Stomach (tissue), 9 donors: Measurements from ENCODE around the gene PRDX3. TPM values are rescaled to one million over a fixed set of nuclear protein-coding genes. Genes with fewer than 3 reads are reported as not detected.

Experiments used
- DNase-seq, 2 donors: peaks; one replicate each; pipeline versions ENCODE4 v3.0.0 to v3.0.0-alpha.2; 2013 to 2019
- H3K27ac ChIP-seq, 5 donors: fragments of 200-600 bp in 4 of 5; sonication (generic) in 4 of 5; one replicate each; pipeline ENCODE4 v1.5.1; 2013 to 2019; ENCODE audit warnings: mild to moderate bottlenecking in 1 of 5, moderate library complexity in 1 of 5
- H3K27me3 ChIP-seq, 3 donors: fragments of 200-600 bp; sonication (generic); one replicate each; pipeline ENCODE4 v1.5.1; 2017 to 2019; ENCODE audit warnings: mixed run types in 1 of 3
- H3K36me3 ChIP-seq, 4 donors: fragments of 200-600 bp; sonication (generic); 1 replicate in 3 of 4; 2 replicates in 1 of 4; pipeline ENCODE4 v1.5.1; 2016 to 2019
- H3K4me1 ChIP-seq, 4 donors: fragments of 200-600 bp; sonication (generic); one replicate each; pipeline ENCODE4 v1.5.1; 2016 to 2019
- H3K4me3 ChIP-seq, 4 donors: fragments of 200-600 bp; sonication (generic) in 3 of 4; one replicate each; pipeline ENCODE4 v1.5.1; 2016 to 2019; ENCODE audit warnings: mild to moderate bottlenecking in 1 of 4
- H3K9me3 ChIP-seq, 4 donors: fragments of 200-600 bp; sonication (generic); one replicate each; pipeline ENCODE4 v1.5.1; 2016 to 2019
- EP300 ChIP-seq: sonication (generic); formaldehyde crosslinking; IDR thresholded peaks from one replicate; pipeline ENCODE4 v1.6.1; 2017; ENCODE audit warnings: antibody characterized with exemption
- POLR2A ChIP-seq, 4 donors: fragments of 450-650 bp; IDR thresholded peaks; one replicate each; pipeline ENCODE4 v1.6.1; 2016; ENCODE audit warnings: antibody characterized with exemption in 4 of 4, control low read depth in 2 of 4, mild to moderate bottlenecking in 1 of 4, moderate library complexity in 1 of 4
- POLR2AphosphoS5 ChIP-seq, 3 donors: sonication (generic); formaldehyde crosslinking; IDR thresholded peaks; one replicate each; pipeline ENCODE4 v1.6.1; 2016; ENCODE audit warnings: antibody characterized with exemption in 3 of 3
- WGBS, 5 donors: extraction: QIAGEN DNeasy Blood & Tissue Kit in 3 of 5; methylation state at CpG; one replicate each; pipeline versions ENCODE4 v1.1.5 to v1.1.7; 2013 to 2018; 5-methylcytosine and 5-hydroxymethylcytosine counted together
- intact Hi-C: fragments of 100-400 bp; cut with DNase I; formaldehyde crosslinking; loops from one replicate; pipeline ENCODE4 v1.15.1; 2023; ENCODE audit warnings: low total_unique reads
- polyA plus RNA-seq, 3 donors: library from polyadenylated mRNA; stranded (reverse); fragments of 200-250 nt; gene quantifications; one replicate each; pipeline ENCODE4 v1.2.3, GENCODE V29; 2013
- total RNA-seq, 5 donors: library from RNA; depleted of rRNA; stranded (reverse); fragments of >200 nt; gene quantifications; one replicate each; pipeline versions ENCODE4 v1.1.0 to v1.2.3, GENCODE V29; 2014 to 2016
- TF ChIP-seq, protein P1 (sequence below), 7 experiments: fragments of 450-650 bp in 4 of 7; fragments of 200-600 bp in 3 of 7; sonication (generic) in 3 of 7; IDR thresholded peaks; one replicate each; pipeline ENCODE4 v1.5.1; 2016 to 2019; ENCODE audit warnings: antibody characterized with exemption in 7 of 7, control low read depth in 2 of 7, mild to moderate bottlenecking in 1 of 7
- donor health status: healthy with polysubstance abuse.
- donor health status: Bipolar disorder and iron deficiency.
- donor health status: healthy.

The PRDX3 gene
- total and polyA plus RNA-seq, 8 donors: 11.9 to 163 (median 118) TPM

DNA sequence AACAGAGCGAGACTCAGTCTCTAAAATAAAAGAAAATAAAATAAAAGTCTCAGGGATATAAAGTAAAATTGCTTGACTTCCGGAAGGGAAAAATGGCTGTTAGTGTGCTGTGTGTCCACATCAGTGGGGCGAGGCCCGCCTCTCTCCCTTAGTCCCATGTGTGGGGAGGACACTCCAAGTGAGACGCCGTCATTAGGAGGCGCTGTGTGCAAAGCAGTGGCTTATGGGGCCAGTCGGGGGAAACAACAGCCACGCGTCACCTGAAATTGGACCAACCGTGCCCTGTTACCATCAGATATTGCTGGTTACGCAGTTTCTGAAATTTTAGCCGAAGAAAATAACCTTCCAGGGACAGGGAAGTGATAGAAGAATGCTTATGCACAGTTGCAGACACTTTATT lies 28.9 kb downstream of the PRDX3 start:
- Histone ChIP-seq H3K27me3 (no peaks in the 10 kb centered on the region), H3K4me3 (no peak overlapping the region), H3K4me1 (no peaks in the 10 kb centered on the region), H3K27ac (no peak overlapping the region), H3K36me3 (peaks cover 46 to 100% (median 95%) of the 10 kb centered on the region in 4 donors), H3K9me3 (no peaks in the 10 kb centered on the region)
- intact Hi-C loops: no loop called here
- no peak for DNase-seq
- WGBS, 5 donors: 84 to 88% (median 87%) methylated on average over 13 of the region's 13 CpGs
- TF ChIP-seq POLR2A (IDR thresholded peaks at IDR 0.05): no peak

DNA sequence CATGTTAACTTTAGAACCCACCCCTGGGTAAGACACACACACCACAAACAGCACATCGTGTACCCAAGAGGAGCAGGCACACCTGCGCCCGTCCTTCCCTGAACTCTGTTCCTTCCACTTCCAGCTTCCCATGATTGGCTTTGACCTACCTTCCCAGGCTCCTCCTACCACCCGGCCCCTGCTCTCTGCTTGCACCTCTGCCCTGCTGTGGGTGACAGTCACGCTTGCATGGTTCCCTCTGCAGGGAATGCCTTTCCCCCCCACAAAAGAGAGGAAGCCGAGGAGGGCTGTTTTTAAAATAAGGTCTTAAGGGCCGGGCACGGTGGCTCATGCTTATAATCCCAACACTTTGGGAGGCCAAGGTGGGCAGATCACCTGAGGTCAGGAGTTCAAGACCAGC lies 29.5 kb downstream of the PRDX3 start:
- H3K4me1 ChIP-seq: no peaks in the 10 kb centered on the region
- TF ChIP-seq POLR2AphosphoS5 (IDR thresholded peaks at IDR 0.05) (no peak), POLR2A (IDR thresholded peaks at IDR 0.05) (no peak), EP300 (no peak)
- TF ChIP-seq, protein P1, sequence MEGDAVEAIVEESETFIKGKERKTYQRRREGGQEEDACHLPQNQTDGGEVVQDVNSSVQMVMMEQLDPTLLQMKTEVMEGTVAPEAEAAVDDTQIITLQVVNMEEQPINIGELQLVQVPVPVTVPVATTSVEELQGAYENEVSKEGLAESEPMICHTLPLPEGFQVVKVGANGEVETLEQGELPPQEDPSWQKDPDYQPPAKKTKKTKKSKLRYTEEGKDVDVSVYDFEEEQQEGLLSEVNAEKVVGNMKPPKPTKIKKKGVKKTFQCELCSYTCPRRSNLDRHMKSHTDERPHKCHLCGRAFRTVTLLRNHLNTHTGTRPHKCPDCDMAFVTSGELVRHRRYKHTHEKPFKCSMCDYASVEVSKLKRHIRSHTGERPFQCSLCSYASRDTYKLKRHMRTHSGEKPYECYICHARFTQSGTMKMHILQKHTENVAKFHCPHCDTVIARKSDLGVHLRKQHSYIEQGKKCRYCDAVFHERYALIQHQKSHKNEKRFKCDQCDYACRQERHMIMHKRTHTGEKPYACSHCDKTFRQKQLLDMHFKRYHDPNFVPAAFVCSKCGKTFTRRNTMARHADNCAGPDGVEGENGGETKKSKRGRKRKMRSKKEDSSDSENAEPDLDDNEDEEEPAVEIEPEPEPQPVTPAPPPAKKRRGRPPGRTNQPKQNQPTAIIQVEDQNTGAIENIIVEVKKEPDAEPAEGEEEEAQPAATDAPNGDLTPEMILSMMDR (IDR thresholded peaks at IDR 0.05): no peak
- no peaks in the 10 kb centered on the region for H3K9me3 ChIP-seq
- intact Hi-C loops: no loop called here
- DNase-seq: no peak
- H3K27me3 ChIP-seq: no peaks in the 10 kb centered on the region
- peaks cover 40 to 95% (median 92%) of the 10 kb centered on the region in 4 donors for H3K36me3 ChIP-seq
- no peak overlapping the region for H3K27ac ChIP-seq
- H3K4me3 ChIP-seq: no peak overlapping the region
- 91 to 97% (median 94%) methylated on average over 8 of the region's 8 CpGs for whole genome bisulfite sequencing, 5 donors

DNA sequence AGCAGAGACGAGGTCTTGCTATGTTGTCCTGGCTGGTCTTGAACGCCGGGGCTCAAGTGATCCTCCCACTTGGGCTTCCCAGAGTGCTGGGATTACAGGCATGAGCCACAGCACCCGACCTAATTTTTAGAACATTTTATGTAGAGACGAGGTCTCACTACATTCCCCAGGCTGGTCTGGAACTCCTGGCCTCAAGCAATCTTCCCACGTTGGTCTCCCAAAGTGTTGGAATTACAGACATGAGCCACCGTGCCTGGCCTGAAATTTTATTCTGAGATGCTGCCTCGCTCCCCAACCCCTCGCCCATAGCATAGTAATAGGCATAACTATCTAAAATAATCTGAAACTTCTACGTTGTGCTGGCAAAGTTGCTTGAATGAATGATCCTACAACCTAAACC lies 35.0 kb downstream of the PRDX3 start:
- TF ChIP-seq, protein P1 (IDR thresholded peaks at IDR 0.05): no peak
- TF ChIP-seq EP300: no peak
- no peak for TF ChIP-seq POLR2AphosphoS5 (IDR thresholded peaks at IDR 0.05)
- no peak for TF ChIP-seq POLR2A (IDR thresholded peaks at IDR 0.05)
- no peaks in the 10 kb centered on the region for H3K4me1 ChIP-seq
- H3K27me3 ChIP-seq: no peaks in the 10 kb centered on the region
- DNase-seq: no peak
- intact Hi-C loops: no loop called here
- 89 to 96% (median 89%) methylated on average over 9 to 10 of the region's 10 CpGs for WGBS, 5 donors
- no peak overlapping the region for H3K27ac ChIP-seq
- no peak overlapping the region for H3K4me3 ChIP-seq
- H3K36me3 ChIP-seq: peaks cover 13 to 87% (median 67%) of the 10 kb centered on the region in 4 donors
- no peaks in the 10 kb centered on the region for H3K9me3 ChIP-seq

DNA sequence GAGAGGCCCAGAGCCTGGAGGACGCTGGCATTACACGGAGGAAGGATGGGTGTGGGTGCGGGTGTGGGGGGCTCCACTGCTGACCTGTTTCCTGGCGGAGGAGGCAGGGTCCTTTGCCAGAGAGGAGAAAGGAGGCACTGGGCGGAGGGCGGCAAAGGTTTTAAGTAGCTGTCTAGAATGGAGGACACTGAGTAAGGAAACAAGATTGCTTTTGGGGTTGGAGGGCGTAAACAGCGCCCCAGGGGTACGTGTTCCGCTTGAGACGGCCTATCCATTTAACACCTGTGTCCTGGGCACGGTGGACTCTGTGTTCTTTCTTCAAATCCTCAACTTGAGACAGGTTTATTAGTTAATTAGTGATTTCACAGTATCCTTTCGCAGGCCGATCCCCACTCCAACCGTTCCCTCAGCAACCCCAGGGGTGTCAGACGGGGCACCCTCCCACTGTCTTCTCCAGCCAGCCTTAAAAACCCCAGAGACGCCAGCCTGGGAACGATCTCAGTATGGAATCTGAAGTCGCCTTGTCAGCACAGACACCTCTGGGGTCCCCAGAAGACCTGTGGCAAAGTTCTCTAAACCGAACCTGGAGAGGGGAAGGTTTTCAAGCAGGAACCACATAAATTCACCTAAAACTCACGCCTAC lies 37.9 kb downstream of the PRDX3 start:
- no peak for DNase-seq
- Histone ChIP-seq H3K4me1 (peaks cover 0 to 5% (median 4%) of the 10 kb centered on the region in 4 donors), H3K36me3 (peaks cover 4 to 62% (median 48%) of the 10 kb centered on the region in 4 donors), H3K9me3 (no peaks in the 10 kb centered on the region), H3K27me3 (no peaks in the 10 kb centered on the region), H3K4me3 (no peak overlapping the region), H3K27ac (no peak overlapping the region)
- WGBS, 5 donors: 85 to 90% (median 88%) methylated on average over 21 of the region's 21 CpGs
- intact Hi-C loops: no loop called here
- no peak for TF ChIP-seq POLR2A (IDR thresholded peaks at IDR 0.05)
- no peak for TF ChIP-seq EP300
- TF ChIP-seq, protein P1 (IDR thresholded peaks at IDR 0.05): no peak
- TF ChIP-seq POLR2AphosphoS5 (IDR thresholded peaks at IDR 0.05): no peak

DNA sequence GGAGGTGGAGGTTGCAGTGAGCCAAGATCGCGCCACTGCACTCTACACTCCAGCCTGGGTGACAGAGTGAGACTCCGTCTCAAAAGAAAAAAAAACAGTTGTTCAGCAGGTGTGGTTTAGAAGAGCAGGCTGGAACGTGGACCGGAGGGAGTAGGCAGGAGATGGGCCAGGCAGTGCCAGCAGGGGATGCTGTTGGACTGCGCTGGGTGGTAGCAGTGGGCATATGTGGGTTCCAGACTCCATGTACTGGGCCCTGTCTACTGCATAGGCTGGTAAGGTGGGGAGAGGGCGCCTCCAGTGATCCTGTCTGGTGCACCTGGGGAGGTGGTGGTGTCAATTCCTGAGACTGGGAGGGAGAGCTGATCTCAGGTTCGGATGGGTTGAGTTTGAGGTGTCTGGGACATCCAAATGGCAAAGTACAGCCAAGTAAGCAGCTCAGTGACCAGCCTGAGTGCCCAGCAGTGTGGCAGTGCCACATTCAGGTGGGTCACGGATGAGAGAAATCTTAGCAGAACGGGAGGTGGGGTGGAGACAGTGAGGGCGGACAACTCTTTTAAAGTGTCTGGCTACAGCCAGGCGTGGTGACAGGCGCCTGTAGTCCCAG lies 39.0 kb downstream of the PRDX3 start:
- H3K4me3 ChIP-seq: no peak overlapping the region
- H3K27ac ChIP-seq: no peak overlapping the region
- H3K4me1 ChIP-seq: peaks cover 0 to 12% (median 4%) of the 10 kb centered on the region in 4 donors
- intact Hi-C loops: no loop called here
- peaks cover 0 to 51% (median 43%) of the 10 kb centered on the region in 4 donors for H3K36me3 ChIP-seq
- WGBS, 5 donors: 81 to 86% (median 83%) methylated on average over 13 of the region's 13 CpGs
- no peak for TF ChIP-seq POLR2A (IDR thresholded peaks at IDR 0.05)
- TF ChIP-seq, protein P1 (IDR thresholded peaks at IDR 0.05): peak in 5 of 7 experiments; percentile 14 to 42 (median 29)
- TF ChIP-seq POLR2AphosphoS5 (IDR thresholded peaks at IDR 0.05): no peak
- no peak for TF ChIP-seq EP300
- no peaks in the 10 kb centered on the region for H3K9me3 ChIP-seq
- no peaks in the 10 kb centered on the region for H3K27me3 ChIP-seq
- peak; percentile 31 to 54 for DNase-seq
